HG02759 (cell line): ENCODE data around the gene OCRL.
A peak's percentile ranks its signal among the peaks of the same experiment; 100 is the strongest.

ENCODE experiments used
- ATAC-seq: cut with Tn5 transposase; IDR thresholded peaks from one replicate; pipeline ENCODE4 v1.9.1; 2021; ENCODE audit warnings: mild to moderate bottlenecking, moderate library complexity; ENCODE audit not compliant: unreplicated experiment

Gene OCRL

DNA sequence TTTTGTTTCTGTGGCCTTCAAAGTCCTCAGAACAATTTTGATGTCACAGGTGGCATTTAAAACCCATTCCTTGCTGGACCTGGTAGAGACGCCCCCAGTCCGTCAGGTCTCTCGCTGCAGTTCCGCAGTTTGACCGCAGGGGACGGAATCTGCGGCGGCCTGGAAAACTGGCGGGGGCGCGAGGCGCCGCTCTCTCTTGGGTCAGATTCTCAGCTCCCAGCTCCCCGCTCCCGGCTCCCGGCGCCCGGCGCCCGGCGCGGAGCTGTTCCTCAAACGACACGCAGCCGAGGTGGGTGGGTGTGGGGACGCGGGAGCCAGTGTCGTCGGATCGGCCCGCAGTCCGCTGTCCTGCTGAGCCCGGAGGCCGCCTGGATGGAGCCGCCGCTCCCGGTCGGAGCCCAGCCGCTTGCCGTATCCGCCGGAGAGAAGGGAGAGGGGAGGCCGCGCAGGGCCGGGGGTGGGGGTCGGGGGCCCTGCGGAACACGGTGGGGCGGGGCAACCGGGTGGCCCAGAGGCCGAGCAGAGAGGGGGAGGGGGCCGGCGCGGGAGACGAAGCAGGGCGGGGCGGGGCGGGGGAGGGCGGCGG lies at the start of gene OCRL:
OCRL (plus strand) TSS at position 192 of the 586 bp plus-strand sequence; CDS start at position 373, 181 bp downstream.
- peak; percentile 98 for ATAC-seq

DNA sequence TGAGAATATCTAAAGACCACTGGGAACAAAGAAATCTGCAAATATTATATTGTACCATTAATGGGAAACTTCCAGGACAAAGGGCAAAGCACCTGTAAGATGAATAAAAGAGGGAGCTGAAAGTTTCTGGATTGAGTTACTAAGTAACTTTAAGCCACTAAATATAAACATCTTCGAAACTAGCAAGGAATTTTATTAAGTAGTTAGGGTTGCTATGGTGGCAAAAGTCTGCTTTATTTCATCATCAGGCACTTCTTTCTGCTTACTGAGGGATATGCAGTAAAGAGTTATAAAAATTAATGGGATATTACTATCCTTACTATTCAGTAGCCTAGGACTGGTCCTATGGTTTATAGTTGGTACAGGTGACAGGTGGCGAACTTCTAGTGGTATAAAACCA lies 49.7 kb upstream of the OCRL start:
- ATAC-seq, result no peak

DNA sequence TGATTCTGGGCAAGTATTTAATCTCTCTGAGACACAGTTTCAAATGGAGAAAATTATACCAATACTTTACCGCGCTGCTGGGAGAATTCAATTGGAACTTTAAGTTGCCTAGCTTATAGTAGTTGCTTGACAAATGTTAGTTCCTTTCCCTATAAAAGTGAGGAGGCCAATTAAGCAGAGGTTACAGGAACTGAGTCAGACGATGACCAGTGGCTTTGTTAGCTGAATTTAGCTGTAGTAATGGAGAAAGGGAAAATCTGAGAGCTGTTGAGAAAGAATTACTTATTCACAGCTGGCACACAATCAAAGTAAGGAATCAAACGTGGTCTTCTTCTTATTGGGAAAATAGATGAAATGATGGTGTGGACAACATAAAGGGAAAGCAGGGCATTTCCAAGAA lies 46.4 kb upstream of the OCRL start:
- ATAC-seq, result no peak

DNA sequence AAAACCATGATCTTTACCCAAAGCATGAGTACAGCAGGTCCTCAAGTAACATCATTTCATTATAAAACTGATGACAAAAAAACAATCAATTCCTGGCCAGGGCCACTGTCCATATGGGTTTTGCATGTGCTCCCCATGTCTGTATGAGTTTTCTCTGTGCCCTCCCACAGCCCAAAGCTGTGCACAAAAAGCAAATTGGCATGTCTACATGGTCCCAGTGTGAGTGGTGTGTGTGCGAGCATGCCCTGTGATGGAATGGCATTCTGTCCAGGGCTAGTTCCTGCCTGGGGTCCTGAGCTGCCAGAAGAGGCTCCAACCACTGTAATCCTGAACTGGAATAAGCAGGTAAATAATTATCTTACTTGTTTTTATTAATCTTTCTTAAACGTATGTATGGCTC lies 45.2 kb upstream of the OCRL start:
- no peak for ATAC-seq

DNA sequence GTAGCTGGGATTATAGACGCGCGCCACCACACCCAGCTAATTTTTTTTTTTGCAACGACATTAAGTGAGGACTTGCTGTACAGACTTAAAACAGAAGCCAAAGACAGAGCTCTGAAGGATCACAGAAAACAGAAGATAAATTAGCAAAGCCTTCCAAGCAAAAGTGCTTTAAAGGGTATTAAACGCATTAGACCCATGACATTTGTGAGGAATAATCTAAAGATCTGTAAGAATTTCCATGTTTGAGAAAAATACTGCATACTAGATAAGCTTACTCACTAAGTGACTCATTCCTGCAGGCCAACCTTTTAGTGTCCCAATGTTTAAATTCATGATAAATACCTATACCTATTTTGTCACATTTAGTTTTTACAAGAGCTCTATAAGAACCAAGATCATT lies 44.2 kb upstream of the OCRL start:
- no peak for ATAC-seq

DNA sequence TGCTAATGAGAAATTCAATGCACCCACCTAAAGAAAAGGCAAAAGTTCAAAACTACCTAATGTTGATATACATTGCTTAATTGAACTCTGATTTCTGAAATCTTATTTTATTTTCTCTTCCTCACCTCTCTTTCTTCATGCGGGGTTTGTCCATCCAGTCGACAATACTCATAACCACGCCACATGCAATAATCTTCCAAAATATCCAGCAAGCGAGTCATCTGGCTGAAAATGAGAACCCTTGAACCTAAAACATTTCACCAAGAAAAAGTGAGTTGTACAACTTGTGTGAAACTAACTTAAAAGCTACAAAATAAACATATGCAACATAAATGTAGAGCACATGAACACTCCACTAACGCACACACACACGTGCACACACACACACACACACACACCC lies 43.4 kb upstream of the OCRL start:
- no peak for ATAC-seq

DNA sequence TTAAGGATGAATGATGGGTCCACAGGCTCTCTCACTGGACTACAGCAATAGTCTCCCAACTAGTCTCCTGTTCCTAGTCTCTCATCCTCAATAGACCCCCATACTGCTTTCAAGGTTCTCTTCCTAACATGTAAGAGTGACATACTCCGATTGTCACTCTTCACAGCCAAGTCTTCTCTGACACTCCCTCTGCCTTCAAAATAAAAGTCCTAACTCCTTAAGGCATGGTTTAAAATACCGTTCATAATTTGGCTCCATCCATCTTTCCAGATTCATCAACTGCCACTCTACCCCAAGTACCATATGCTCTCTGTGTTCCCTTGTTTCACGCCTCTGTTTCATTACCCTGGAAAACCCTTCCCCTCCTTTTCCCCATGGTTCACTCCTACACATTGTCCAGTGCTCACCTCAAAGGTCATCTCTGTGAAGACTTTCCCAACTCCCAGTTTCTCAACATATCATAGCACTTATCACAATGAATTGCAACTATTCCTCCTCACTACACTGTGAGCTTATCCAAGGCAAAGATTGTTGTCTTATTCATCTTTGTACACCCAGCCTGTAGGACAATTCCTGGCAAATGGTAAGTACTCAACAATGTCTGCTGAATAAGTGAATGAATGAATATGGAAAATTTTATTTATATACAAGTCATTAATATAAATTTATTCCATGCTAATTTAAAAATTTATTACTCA lies 42.8 kb upstream of the OCRL start:
- no peak for ATAC-seq

DNA sequence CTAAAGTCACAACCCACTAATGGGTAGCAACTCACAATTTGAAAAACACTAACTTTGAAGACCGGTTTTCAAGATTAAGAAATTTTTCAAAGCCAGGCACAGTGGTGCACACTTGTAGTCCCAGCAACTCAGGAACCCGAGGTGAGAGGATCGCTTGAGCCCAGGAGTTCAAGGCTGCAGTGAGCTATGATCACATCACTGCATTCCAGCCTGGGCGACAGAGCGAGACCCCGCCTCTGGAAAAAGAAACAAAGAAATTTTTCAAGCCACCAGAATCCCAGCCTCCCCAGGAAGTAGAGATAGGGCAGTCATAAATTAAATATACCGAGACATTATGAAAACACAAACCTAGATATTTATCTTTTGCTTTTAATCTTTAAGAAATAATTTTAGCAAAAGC lies 29.7 kb upstream of the OCRL start:
- ATAC-seq, result no peak

DNA sequence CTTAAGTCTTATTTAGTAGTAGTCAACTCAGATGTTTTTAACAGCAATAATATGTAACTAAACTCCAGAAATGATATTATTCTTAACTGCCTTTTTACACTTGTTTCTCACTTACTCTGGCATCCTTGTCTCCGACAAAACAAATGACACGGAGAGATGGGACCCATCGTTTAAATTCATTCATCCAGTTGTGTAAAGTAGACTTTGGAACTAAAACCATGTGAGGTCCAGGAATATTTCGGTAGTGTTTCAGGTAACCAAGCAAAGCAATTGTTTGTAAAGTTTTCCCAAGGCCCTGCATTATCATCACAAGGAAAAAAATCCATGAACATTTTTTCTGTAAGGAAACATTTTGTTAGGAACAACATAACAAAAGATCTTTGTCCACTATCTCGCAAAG lies 28.4 kb upstream of the OCRL start:
- no peak for ATAC-seq

DNA sequence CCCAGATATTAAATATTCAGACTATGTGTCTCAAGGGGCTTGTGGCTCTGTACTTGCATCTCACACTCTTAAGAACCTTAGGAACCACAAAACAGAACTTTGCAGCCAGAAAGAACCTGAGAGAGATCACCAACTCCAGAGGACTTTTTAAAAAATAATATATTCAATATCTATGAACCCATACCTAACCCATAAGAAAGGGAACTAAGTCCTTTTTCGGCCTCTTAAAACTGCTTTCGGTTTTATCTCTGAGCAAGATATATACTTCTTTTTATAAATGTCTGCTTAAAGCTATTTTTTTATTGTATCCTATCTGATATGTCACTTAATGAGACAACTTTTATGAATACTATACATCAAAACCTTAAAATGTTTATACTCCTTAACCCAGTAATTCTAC lies 27.6 kb upstream of the OCRL start:
- no peak for ATAC-seq

DNA sequence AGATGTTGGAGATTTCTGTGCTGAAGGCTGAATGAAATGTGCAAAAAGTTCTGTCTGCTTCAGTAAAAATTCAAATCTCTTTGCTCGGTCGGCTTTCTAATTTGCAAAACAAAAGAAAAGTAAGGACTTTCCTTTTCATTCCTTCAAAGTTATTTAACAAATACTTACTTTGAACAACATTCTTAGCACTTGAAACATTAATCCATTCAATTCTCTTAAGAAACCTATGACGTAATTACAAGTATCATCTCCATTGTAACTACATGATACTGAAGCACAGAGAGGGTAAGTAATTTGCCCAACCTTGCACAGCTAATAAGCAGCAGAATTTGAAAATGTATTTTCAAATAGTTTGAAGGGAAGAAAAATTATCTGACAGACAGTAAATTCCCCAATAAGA lies 23.7 kb upstream of the OCRL start:
- ATAC-seq, result no peak

DNA sequence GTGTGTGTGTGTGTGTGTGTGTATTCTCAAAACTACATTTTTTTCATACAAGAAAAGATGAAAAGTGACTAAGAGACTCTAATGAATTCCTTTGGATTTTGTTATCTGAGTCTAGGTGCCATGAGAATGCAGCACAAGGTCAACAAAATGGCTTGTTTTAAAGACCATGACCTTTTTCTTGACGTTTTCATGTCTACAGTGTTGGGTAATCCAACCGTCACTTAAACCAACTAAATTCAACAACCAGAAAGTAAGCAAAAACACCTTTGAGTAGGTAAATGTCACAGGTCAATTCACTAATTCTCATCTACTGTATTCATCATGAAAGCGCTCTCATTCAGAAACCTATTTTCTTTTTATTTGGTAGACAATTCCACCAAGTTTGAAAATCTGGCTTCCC lies 19.9 kb upstream of the OCRL start:
- no peak for ATAC-seq

DNA sequence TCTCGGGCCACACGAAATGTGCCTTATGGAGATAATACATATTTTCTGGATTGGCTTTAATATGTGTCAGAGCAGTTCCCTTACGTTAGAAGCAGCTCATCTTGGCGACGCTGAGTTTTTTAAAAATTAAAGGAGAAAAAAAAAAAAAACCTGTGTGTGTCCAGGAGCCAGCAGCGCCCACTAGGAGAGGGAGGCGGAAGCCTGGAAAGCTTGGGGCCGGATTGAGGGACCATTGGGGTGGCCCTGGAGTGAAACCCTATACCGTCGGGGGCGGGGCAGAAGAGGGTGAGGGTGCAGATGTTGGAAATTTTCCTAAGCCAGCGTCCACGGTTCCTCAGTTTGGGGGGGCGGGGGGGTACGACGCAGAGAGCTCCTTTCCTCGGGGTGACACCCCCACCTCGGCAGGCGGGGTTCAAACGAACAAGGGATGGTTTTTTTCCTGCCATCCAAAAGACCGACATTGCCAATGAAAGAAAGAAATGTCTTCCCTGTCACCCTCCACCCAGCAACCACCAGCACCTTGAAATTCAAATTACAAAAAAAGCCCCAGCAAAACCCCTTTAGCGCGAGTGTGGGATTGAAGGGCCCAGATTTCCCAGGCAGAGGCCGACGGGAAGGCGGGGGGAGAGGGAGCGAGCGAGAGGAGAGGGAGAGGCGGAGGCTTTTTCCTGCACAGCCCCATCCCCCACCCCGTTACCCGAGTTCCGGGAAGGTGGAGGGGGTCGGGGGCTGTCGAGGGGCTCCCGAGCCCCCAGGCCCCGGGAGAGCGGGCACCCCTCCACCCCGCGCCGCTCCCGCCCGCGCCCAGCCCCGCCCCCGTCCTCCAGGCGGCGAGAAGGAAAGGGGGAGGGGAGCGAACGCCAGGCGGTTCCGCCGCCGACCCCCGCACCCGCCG lies 17.6 kb upstream of the OCRL start:
- ATAC-seq, result no peak

DNA sequence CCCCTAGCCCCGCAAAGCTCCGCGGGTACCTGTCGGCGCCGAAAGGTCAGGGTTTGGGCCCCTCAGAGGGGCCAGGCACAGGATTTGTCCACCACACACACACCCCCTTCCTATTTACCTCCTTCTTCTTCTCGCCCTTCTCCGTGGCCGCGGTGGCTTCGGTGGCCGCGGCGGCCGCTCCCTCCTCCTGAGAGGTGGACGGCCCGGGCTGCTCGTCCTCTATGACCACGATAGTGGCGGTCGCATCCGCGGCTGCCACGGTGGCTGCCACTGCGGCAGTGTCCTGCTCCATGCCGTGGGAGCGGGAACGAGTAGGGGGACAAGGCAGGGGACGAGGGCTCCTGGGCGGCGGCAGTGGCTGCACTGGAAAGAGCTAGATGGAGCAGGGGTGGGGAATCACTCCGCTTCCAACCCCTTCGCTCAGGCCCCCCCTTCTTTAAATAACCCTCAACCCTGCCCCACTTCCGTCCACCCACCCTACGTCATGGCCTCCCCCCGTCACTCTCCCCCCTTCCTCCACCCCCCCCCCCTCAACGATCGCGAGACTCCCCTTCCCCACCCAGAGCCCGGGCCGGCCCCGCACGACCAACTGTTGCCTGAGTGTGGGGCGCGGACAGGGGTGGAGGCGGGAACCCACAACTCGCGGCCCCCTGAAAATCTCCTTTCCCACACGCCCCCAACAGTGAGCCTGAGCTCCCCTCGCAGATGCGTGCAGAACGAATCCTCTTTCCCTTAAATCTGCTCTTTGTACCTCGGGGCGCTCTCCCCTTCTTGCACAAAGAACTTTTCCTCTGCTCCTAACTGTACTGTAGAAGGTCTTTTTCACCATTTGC lies 16.8 kb upstream of the OCRL start, which contains the start of gene SMARCA1:
SMARCA1 (minus strand) TSS at position 412 of the 833 bp plus-strand sequence; CDS start at position 292, 120 bp downstream.
- no peak for ATAC-seq

DNA sequence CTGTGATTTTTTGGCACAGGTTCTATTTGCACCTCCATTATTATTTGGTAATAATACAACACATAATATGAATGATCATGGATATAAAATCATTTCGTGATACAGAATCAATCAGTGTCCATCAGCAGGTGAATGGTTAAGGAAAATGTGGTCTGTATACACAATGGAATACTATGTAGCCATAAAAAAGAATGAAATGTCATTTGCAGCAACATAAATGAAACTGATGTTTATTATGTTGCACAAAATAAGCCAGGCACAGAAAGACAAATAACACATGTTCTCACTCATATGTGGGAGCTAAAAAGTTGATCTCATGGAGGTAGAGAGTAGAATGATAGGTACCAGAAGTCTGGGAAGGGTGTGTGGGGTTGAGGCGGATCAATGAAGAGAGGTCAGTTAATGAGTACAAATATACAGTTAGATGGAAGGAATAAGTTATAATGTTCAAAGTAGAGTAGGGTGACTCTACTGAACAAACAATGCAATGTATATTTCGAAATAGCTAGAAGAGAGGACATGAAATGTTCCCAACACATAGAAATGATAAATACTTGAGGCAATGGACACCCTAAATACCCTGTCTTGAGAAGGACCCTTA lies 15.7 kb upstream of the OCRL start:
- ATAC-seq, result no peak

DNA sequence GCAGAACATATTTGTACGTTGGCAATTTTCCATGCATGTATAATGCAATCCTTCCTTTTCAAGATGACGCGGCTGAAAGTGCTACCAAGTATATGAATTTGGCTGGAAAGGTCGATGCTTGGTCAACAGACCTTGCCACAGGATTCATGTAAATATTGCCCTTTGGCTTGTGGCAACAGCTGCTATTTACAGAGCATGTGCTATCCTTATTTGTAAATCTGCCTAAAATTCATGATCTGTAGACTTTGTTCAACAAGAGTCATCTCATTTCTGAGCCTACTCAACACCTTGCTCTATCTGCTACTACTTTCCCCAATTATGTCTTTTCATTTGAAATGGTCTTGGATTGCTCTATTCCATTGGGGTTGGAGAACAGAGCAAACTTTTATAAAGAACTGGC lies 14.9 kb upstream of the OCRL start:
- ATAC-seq, result no peak

DNA sequence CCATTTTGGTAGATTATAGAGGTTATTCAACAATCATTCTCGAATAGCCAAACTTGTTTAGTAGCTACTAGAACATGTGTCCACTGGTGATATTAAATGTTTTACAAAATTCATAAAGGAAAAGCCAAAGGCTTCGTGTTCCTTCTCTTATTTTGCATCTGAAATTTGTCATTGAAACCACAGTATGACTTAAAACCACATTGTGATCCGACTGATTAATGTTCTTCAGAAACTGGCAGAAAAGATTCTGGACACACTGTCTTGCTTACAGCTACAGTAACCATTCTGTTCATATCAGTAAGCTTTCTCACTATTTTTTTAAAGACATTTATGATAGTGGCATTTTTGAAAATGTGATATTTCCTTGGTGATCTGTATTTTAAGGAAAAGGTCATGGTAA lies 14.2 kb upstream of the OCRL start:
- ATAC-seq, result no peak

DNA sequence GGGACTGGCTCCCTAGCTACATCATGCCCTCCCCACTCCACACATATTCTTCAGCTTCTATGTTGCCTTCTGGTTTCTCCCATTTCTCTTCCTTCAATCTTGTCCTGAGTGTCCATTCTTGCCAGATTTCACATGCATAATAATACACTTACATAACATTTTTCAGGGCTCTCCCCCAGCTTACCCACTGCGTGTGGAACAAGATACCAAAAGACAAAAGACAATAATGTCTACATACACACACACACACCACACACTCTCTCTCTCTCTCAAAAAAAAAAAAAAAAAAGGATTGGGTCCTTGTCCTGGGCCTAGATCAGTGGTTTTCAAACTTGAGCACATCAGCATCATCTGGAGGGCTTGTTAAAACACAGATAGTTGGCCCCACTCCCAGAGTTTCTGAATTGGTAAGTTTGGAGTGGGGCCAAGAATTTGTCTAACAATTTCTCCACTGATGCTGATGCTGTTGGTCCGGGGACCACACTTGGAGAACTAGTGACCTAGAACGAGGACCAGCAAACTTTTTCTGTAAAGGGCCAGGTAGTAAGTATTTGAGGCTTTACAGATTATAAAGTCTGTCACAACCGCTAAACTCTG lies 10.3 kb upstream of the OCRL start:
- no peak for ATAC-seq

DNA sequence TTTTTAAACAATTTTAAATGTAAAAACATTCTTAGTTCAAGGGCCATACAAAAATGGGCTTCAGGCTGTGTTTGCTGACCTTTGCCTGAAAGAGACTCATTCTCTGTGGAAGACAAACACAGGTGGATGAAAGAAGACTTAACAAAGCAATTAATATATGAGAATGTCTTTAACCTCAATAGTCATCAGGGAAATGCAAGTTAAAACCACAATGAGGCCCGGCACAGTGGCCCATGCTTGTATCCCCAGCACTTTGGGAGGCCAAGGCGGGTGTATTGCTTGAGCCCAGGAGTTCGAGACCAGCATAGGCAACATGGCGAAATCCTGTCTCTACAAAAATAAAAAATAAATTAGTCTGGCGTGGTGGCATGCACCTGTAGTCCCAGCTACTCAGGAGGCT lies 9.6 kb upstream of the OCRL start:
- ATAC-seq, result no peak

DNA sequence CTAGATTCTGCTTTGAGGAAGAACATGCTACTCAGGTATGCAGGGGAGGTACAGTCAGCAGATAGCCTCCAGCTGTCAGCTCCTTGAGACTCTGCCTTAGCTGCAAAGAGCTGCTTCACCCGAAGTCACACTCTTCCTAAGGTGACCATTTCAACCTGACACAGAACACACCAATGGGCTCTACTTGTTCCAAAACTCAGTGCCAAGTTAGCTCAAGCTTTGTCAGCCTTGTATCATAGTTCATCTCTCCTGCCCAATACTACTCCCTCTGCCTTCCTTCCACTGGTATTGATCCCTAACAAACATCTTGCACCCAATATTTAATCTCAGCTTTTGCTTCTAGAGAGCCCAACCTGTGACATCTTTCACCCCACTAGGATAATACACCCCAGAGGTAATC lies 8.9 kb upstream of the OCRL start:
- no peak for ATAC-seq
